Lower lobe of right lung (tissue), 2 donors: ENCODE measurements around the gene TRAF3IP3. TPM values are rescaled to one million over a fixed set of nuclear protein-coding genes. Genes with fewer than 3 reads are reported as not detected.
A peak's percentile ranks its signal among the peaks of the same experiment; 100 is the strongest.

Source experiments
- ATAC-seq, 2 donors: fragments of 200-7000 bp; cut with Tn5 transposase; one replicate each; pipeline ENCODE4 v1.9.1; 2020 to 2022; ENCODE audit warnings: mild to moderate bottlenecking in 2 of 2, moderate library complexity in 2 of 2
- DNase-seq: peaks from one replicate; pipeline ENCODE4 v3.0.0-alpha.2; 2020
- H3K27ac ChIP-seq: fragments of 200-600 bp; one replicate; pipeline ENCODE4 v1.8.0; 2022
- H3K27me3 ChIP-seq: fragments of 200-600 bp; one replicate; pipeline ENCODE4 v1.8.0; 2022; ENCODE audit warnings: low read depth
- H3K36me3 ChIP-seq: fragments of 200-600 bp; one replicate; pipeline ENCODE4 v1.8.0; 2022; ENCODE audit warnings: mild to moderate bottlenecking
- H3K4me1 ChIP-seq: fragments of 200-600 bp; one replicate; pipeline ENCODE4 v1.8.0; 2022
- H3K4me3 ChIP-seq: fragments of 200-600 bp; one replicate; pipeline ENCODE4 v1.8.0; 2022; ENCODE audit warnings: mild to moderate bottlenecking
- H3K9me3 ChIP-seq: fragments of 200-600 bp; one replicate; pipeline ENCODE4 v1.8.0; 2022
- intact Hi-C: fragments of 100-400 bp; cut with DNase I; formaldehyde crosslinking; loops from one replicate; pipeline ENCODE4 v1.11.0; 2022
- total RNA-seq: library from RNA; stranded (reverse); fragmentation: NEBNext Ultra II Directional; extraction: Animal tissue kit (Norgen Biotek cat#: 25700); gene quantifications from one replicate; pipeline ENCODE4 v1.2.1, GENCODE V29; 2021
- TF ChIP-seq, protein P1 (sequence below): fragments of 200-600 bp; IDR thresholded peaks from one replicate; pipeline ENCODE4 v1.8.0; 2022; ENCODE audit warnings: antibody characterized with exemption, mild to moderate bottlenecking
- donor health status: DM: no; HTN: yes; CAD: no; lungs with severe emphysema.

Gene TRAF3IP3
- total RNA-seq, 1 donor from 2014 or later = 12.4 TPM

DNA sequence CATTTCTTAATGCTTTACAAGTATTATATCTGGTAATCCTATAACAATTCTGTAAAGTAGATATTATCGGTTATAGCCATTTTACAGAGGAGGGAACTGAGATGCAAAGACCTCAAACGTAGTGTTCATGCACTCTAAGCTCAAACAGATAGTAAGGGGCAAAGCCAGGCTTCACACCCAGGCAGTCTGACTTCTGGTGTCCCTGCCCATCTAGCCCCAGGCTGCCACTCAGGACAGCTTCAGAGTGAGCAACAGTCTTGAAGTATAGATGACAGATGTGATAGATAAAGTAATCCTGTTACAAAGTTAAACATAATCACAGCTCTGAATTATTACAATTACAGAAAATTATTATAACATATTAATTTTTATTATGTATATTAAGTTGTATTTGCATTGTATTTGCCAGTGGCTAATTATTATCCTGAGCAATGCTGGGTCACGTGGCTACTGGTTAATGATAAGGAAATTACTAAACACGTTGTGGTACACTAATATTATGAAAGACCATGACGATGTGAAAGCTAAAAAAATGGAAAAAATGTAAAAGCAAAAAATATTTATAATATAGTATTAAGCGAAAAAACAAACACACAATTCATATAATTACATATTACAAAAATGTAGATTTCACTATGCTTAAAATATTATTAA, 6.1 kb upstream of the TRAF3IP3 start:
- no peak overlapping the region for H3K27ac ChIP-seq
- no peaks in the 10 kb centered on the region for H3K27me3 ChIP-seq
- no peak overlapping the region for H3K4me3 ChIP-seq
- H3K4me1 ChIP-seq = peaks cover 7% of the 10 kb centered on the region
- H3K9me3 ChIP-seq = no peaks in the 10 kb centered on the region
- intact Hi-C loops = no loop called here
- H3K36me3 ChIP-seq = no peaks in the 10 kb centered on the region
- DNase-seq (no peak), ATAC-seq (no peak)
- TF ChIP-seq, protein P1, sequence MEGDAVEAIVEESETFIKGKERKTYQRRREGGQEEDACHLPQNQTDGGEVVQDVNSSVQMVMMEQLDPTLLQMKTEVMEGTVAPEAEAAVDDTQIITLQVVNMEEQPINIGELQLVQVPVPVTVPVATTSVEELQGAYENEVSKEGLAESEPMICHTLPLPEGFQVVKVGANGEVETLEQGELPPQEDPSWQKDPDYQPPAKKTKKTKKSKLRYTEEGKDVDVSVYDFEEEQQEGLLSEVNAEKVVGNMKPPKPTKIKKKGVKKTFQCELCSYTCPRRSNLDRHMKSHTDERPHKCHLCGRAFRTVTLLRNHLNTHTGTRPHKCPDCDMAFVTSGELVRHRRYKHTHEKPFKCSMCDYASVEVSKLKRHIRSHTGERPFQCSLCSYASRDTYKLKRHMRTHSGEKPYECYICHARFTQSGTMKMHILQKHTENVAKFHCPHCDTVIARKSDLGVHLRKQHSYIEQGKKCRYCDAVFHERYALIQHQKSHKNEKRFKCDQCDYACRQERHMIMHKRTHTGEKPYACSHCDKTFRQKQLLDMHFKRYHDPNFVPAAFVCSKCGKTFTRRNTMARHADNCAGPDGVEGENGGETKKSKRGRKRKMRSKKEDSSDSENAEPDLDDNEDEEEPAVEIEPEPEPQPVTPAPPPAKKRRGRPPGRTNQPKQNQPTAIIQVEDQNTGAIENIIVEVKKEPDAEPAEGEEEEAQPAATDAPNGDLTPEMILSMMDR = no peak

DNA sequence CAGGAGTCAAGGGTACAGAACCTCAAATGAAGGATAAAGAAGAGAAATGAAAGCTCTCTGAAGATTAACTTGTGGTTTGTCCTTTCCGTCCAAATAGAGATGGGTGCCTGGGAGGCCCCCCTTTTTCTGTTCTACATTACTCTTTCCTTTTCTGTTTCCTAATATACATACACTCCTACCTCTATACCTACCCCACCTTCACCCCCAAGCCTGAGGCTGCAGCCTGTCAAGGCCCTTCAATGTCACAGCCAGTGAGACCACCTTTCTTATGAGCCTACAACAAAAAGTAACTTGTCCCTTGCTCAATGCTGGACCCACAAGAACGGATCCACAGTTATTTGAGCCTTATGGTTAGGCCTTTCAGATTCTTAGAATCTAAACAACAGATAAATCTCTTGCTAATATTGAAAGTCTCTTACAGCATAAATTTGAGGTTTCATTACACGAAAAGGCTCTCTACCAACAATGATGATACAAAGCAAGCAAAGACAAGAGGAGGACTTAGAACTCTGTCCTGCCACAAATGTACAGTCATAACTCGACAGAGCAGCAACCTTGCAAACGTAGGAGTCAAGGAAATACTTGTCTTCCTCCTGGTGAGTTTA, 4.1 kb upstream of the TRAF3IP3 start:
- ATAC-seq (no peak), DNase-seq (no peak)
- H3K4me3 ChIP-seq = no peak overlapping the region
- H3K9me3 ChIP-seq = no peaks in the 10 kb centered on the region
- H3K4me1 ChIP-seq = peaks cover 7% of the 10 kb centered on the region
- intact Hi-C loops = no loop called here
- no peaks in the 10 kb centered on the region for H3K27me3 ChIP-seq
- peak overlapping the region; percentile 13 for H3K27ac ChIP-seq
- TF ChIP-seq, protein P1 = no peak
- H3K36me3 ChIP-seq = no peaks in the 10 kb centered on the region

DNA sequence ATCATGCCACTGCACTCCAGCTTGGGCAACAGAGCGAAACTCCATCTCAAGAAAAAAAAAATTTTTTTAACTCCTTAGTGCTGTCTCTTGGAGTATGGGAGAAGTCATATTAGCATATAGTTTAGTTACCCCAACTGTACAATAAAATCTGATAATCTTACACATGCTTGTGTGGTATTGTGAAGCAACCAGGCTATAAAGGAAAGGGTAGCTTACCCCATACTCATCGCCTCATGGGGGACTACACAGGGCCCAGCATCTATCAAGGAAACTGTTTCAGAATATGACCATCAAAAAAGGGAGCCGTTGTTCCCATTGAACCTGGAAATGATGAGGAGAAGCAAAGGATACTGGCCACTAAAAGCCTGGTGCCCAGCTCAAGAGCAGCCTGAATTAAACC, 3.0 kb upstream of the TRAF3IP3 start:
- ATAC-seq (no peak), DNase-seq (no peak)
- Histone ChIP-seq H3K27me3 (no peaks in the 10 kb centered on the region), H3K36me3 (no peaks in the 10 kb centered on the region), H3K9me3 (no peaks in the 10 kb centered on the region), H3K27ac (no peak overlapping the region), H3K4me3 (no peak overlapping the region), H3K4me1 (peaks cover 6% of the 10 kb centered on the region)
- TF ChIP-seq, protein P1 = no peak
- intact Hi-C loops = no loop called here

DNA sequence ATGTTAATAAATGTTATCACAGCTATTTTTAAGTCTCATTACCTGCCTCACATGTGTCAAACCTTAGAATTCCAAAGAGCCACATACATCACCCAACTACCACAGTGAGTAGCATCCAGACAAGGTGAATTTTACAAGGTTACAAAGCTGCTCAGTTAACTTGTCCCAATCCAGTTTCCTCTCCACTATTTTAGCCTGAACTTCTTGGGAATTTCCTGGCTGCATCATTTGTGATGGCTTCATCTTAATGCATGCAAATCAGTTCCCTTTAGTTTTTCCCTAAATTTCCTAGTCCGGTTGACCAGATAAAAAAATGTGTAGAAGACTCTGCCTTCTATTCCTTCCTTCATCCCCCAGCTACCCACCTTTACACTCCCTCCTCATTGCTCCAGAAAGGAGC, 597 bp upstream of the TRAF3IP3 start:
- Histone ChIP-seq H3K4me1 (no peaks in the 10 kb centered on the region), H3K27me3 (no peaks in the 10 kb centered on the region), H3K27ac (no peak overlapping the region), H3K4me3 (no peak overlapping the region), H3K9me3 (no peaks in the 10 kb centered on the region), H3K36me3 (no peaks in the 10 kb centered on the region)
- intact Hi-C loops = no loop called here
- no peak for DNase-seq
- TF ChIP-seq, protein P1 = no peak
- ATAC-seq = no peak

DNA sequence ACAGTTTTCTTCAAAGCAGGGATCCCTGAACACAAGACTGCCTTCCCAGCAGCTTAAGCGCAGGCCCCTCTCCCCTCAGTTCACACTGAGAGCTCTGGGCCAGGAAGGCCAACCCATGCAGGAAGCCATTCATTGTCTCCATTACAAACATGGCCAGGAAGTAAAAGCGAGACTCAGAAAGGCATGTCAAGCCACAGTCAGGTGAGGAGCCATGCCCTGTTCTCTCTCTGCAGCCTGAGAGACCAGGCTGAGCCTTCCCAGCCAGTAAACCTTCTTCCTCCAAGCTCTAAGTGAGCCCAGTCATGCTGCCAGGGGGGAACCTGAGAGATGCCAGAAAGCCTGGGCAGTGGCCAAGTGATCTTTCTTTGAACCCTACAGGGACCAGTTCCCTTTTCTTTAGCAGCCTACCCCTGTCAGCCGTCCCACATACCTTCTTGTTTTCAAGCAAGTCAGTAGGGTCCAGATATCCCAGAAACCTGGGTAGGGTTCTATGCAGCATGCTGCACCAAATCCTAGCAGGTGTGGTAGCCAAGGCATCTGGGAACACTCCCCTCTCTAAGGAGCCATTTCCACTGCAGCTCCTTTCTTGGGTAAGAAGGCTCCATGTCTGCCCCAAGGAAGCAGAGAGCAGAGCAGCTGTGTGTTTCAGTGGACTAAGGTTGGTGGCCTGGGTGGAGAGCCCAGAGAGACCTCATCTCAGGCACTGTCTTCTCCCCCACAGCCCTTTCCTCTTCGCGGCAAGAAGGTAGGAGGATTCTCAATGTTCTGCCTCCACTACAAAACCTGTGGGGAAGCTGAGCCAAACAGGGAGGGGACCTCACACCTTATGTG, 977 bp downstream of the TRAF3IP3 start:
- H3K27me3 ChIP-seq = no peaks in the 10 kb centered on the region
- peak overlapping the region; percentile 46 for H3K4me3 ChIP-seq
- H3K27ac ChIP-seq = peak overlapping the region; percentile 69
- H3K9me3 ChIP-seq = no peaks in the 10 kb centered on the region
- peak; percentile 53 to 65 for ATAC-seq
- intact Hi-C loops = no loop called here
- no peaks in the 10 kb centered on the region for H3K4me1 ChIP-seq
- DNase-seq = peak; percentile 58
- TF ChIP-seq, protein P1 = no peak
- no peaks in the 10 kb centered on the region for H3K36me3 ChIP-seq
